Measurements from ENCODE around the gene ADARB1.

DNA sequence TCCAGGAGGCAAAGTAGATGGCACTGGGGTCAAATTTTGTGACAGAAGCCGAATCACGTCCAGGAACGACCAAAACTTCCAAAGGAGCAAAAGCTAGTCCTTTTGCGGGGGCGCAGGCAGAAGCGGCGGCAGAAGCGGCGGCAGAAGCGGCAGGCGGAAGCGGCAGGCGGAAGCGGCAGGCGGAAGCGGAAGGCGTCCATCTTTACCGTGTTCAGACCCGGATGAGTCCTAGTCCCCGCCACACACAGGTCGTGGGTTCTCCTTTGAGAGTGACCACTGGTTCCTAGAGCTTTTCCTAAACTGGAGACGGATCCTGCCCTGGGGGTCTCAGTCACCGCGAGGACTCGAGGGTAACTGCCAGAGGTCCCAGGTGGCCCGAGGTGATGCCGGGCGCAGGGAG lies 159.7 kb downstream of the ADARB1 start:
- TF ChIP-seq, protein P1, sequence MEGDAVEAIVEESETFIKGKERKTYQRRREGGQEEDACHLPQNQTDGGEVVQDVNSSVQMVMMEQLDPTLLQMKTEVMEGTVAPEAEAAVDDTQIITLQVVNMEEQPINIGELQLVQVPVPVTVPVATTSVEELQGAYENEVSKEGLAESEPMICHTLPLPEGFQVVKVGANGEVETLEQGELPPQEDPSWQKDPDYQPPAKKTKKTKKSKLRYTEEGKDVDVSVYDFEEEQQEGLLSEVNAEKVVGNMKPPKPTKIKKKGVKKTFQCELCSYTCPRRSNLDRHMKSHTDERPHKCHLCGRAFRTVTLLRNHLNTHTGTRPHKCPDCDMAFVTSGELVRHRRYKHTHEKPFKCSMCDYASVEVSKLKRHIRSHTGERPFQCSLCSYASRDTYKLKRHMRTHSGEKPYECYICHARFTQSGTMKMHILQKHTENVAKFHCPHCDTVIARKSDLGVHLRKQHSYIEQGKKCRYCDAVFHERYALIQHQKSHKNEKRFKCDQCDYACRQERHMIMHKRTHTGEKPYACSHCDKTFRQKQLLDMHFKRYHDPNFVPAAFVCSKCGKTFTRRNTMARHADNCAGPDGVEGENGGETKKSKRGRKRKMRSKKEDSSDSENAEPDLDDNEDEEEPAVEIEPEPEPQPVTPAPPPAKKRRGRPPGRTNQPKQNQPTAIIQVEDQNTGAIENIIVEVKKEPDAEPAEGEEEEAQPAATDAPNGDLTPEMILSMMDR (conservative IDR thresholded peaks at IDR 0.05) = no peak
- no peak for TF ChIP-seq EZH2 (IDR thresholded peaks at IDR 0.05; ENCODE audit: low read depth)
